ENCODE measurements around the gene DPYSL3. TPM values are rescaled to one million over a fixed set of nuclear protein-coding genes. Genes with fewer than 3 reads are reported as not detected.

Gene DPYSL3
- polyA plus RNA-seq, 1 donor from 2014 or later: 689 TPM

DNA sequence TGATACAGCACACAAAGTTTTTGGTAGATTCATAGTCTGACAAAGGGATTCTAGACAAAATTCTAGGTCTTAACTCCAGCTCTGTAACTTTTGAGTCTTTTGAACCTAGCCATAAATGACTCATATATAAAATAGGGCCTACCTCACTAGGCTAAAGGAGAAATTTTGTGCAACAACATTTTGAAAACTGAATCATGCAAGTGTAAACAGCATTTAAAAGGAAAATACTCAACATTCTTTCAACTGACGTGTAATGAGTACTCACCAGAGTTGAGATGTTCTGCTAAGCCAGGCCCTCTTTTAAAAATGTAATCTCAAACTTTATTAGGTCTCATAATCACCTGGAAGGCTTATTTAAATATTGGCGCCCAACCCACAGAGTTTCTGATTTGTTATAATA is 161.8 kb downstream of the DPYSL3 start:
- TF ChIP-seq, protein P1, sequence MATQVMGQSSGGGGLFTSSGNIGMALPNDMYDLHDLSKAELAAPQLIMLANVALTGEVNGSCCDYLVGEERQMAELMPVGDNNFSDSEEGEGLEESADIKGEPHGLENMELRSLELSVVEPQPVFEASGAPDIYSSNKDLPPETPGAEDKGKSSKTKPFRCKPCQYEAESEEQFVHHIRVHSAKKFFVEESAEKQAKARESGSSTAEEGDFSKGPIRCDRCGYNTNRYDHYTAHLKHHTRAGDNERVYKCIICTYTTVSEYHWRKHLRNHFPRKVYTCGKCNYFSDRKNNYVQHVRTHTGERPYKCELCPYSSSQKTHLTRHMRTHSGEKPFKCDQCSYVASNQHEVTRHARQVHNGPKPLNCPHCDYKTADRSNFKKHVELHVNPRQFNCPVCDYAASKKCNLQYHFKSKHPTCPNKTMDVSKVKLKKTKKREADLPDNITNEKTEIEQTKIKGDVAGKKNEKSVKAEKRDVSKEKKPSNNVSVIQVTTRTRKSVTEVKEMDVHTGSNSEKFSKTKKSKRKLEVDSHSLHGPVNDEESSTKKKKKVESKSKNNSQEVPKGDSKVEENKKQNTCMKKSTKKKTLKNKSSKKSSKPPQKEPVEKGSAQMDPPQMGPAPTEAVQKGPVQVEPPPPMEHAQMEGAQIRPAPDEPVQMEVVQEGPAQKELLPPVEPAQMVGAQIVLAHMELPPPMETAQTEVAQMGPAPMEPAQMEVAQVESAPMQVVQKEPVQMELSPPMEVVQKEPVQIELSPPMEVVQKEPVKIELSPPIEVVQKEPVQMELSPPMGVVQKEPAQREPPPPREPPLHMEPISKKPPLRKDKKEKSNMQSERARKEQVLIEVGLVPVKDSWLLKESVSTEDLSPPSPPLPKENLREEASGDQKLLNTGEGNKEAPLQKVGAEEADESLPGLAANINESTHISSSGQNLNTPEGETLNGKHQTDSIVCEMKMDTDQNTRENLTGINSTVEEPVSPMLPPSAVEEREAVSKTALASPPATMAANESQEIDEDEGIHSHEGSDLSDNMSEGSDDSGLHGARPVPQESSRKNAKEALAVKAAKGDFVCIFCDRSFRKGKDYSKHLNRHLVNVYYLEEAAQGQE (IDR thresholded peaks at IDR 0.05; ENCODE audit: borderline replicate concordance): no peak
- TF ChIP-seq POLR2AphosphoS5 (IDR thresholded peaks at IDR 0.05): no peak
- no peak for TF ChIP-seq MXI1 (conservative IDR thresholded peaks at IDR 0.05; ENCODE audit: poor library complexity, severe bottlenecking)
- TF ChIP-seq, protein P2, sequence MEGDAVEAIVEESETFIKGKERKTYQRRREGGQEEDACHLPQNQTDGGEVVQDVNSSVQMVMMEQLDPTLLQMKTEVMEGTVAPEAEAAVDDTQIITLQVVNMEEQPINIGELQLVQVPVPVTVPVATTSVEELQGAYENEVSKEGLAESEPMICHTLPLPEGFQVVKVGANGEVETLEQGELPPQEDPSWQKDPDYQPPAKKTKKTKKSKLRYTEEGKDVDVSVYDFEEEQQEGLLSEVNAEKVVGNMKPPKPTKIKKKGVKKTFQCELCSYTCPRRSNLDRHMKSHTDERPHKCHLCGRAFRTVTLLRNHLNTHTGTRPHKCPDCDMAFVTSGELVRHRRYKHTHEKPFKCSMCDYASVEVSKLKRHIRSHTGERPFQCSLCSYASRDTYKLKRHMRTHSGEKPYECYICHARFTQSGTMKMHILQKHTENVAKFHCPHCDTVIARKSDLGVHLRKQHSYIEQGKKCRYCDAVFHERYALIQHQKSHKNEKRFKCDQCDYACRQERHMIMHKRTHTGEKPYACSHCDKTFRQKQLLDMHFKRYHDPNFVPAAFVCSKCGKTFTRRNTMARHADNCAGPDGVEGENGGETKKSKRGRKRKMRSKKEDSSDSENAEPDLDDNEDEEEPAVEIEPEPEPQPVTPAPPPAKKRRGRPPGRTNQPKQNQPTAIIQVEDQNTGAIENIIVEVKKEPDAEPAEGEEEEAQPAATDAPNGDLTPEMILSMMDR (IDR thresholded peaks at IDR 0.05; ENCODE audit: poor library complexity, severe bottlenecking): no peak
- no peak for TF ChIP-seq SMC3 (conservative IDR thresholded peaks at IDR 0.05; ENCODE audit: poor library complexity)
- TF ChIP-seq EZH2 (IDR thresholded peaks at IDR 0.05; ENCODE audit: borderline replicate concordance, insufficient read depth, low read length, poor library complexity, severe bottlenecking): no peak
- Histone ChIP-seq H4K20me1 (ENCODE audit: insufficient read depth) (no peaks in the 10 kb centered on the region), H3K9ac (ENCODE audit: low read length) (no peak overlapping the region), H3K36me3 (ENCODE audit: insufficient read depth, low read length) (no peaks in the 10 kb centered on the region), H3K9me3 (ENCODE audit: low read length) (no peaks in the 10 kb centered on the region), H3K79me2 (replicated peaks; ENCODE audit: insufficient read depth, low read length) (no peaks in the 10 kb centered on the region), H3K4me3 (ENCODE audit: low read length) (no peak overlapping the region), H3K4me2 (ENCODE audit: low read length) (no peak overlapping the region), H3K27me3 (ENCODE audit: insufficient read depth, low read depth, low read length) (no peaks in the 10 kb centered on the region), H3F3A (ENCODE audit: insufficient read depth, low read length, poor library complexity, severe bottlenecking) (no peaks in the 10 kb centered on the region), H3K27ac (ENCODE audit: low read length) (no peak overlapping the region), H2AFZ (ENCODE audit: low read depth, low read length) (no peak overlapping the region), H3K9me2 (ENCODE audit: insufficient read depth, low read length) (no peaks in the 10 kb centered on the region)

DNA sequence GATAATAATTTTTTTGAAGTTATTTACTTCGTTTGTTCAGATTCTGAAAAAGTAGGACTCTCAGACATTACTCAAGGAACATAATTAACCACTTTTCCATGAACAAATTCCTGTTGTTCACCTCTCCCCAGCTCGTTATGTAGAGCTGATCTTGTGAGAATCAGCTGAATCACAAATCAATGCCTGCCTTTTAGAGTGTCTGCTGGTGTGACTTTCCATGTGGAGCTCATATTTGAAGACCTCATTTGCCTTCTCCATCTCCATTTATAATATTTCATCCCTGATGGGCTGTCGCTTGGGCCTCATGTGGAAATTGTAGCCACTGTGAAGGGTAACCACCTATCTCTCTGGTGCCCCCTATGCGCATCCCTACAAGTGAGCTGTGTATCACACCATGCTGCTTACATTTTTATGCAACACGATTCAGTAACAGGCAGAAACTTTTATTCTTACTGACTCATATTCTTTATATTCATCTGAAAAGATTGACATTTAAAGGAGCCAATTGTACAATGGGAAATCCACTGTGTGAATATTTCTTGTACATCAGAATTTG is 163.8 kb downstream of the DPYSL3 start:
- H3K4me2 ChIP-seq (ENCODE audit: low read length): no peak overlapping the region
- no peaks in the 10 kb centered on the region for H3K9me2 ChIP-seq (ENCODE audit: insufficient read depth, low read length)
- no peaks in the 10 kb centered on the region for H3K9me3 ChIP-seq (ENCODE audit: low read length)
- no peaks in the 10 kb centered on the region for H3K27me3 ChIP-seq (ENCODE audit: insufficient read depth, low read depth, low read length)
- TF ChIP-seq MXI1 (conservative IDR thresholded peaks at IDR 0.05; ENCODE audit: poor library complexity, severe bottlenecking) (no peak), POLR2AphosphoS5 (IDR thresholded peaks at IDR 0.05) (no peak), EZH2 (IDR thresholded peaks at IDR 0.05; ENCODE audit: borderline replicate concordance, insufficient read depth, low read length, poor library complexity, severe bottlenecking) (no peak), SMC3 (conservative IDR thresholded peaks at IDR 0.05; ENCODE audit: poor library complexity) (no peak), TAF1 (IDR thresholded peaks at IDR 0.05; ENCODE audit: low read depth) (no peak), EP300 (conservative IDR thresholded peaks at IDR 0.05; ENCODE audit: poor library complexity, severe bottlenecking) (no peak), RAD21 (conservative IDR thresholded peaks at IDR 0.05) (no peak)
- TF ChIP-seq, protein P2 (IDR thresholded peaks at IDR 0.05; ENCODE audit: poor library complexity, severe bottlenecking): no peak
- TF ChIP-seq, protein P1 (IDR thresholded peaks at IDR 0.05; ENCODE audit: borderline replicate concordance): no peak
- H3K27ac ChIP-seq (ENCODE audit: low read length): no peak overlapping the region
- H3K4me3 ChIP-seq (ENCODE audit: low read length): no peak overlapping the region
- H2AFZ ChIP-seq (ENCODE audit: low read depth, low read length): no peak overlapping the region
- no peaks in the 10 kb centered on the region for H3K79me2 ChIP-seq (replicated peaks; ENCODE audit: insufficient read depth, low read length)
- H3F3A ChIP-seq (ENCODE audit: insufficient read depth, low read length, poor library complexity, severe bottlenecking): no peaks in the 10 kb centered on the region
- H3K9ac ChIP-seq (ENCODE audit: low read length): no peak overlapping the region
- H4K20me1 ChIP-seq (ENCODE audit: insufficient read depth): no peaks in the 10 kb centered on the region
- no peaks in the 10 kb centered on the region for H3K36me3 ChIP-seq (ENCODE audit: insufficient read depth, low read length)
